Uterus (tissue), 2 donors: Measurements from ENCODE around the gene TSHZ1.

ENCODE experiments used
- POLR2A ChIP-seq, 2 donors: fragments of 450-650 bp; IDR thresholded peaks; one replicate each; pipeline ENCODE4 v1.6.1; 2016; ENCODE audit warnings: antibody characterized with exemption in 2 of 2, mild to moderate bottlenecking in 1 of 2, moderate library complexity in 1 of 2
- TF ChIP-seq, protein P1 (sequence below), 4 experiments: fragments of 200-600 bp in 2 of 4; fragments of 450-650 bp in 2 of 4; sonication (generic) in 2 of 4; IDR thresholded peaks; one replicate each; pipeline ENCODE4 v1.5.1; 2016 to 2019; ENCODE audit warnings: antibody characterized with exemption in 4 of 4, mild to moderate bottlenecking in 2 of 4, moderate library complexity in 1 of 4

DNA sequence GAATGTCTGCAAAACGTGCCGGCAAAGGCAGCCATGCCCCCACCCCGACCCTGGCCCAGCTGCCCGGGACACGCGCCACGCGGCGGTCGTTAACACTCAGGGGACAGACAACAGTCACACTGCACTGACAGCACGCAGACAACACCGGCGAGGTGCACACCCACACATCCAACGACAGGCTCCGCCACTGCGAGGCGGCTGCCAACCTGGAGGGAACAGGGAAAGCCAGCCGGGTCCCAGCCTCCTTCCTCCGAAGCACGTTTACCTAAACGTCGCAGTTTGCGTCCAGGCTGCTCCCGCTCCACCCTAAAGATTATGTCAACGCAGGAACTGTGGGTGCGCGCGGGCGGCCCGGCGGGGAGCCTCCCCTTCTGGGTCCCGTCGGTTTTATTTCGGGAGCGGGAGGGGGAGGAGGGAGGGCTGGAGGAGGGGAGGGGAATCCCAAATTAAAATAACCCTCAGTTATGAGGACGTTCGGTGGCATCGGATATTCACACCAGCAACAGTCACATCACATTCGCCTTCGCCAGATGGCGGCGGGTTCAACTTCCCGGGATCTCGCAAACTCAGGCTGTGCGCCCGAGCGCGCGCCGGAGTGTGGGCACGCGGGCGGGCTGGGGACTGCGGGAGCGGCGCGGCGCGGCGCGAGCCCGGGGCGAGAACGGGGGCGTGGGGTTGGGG is 2.3 kb upstream of the TSHZ1 start:
- TF ChIP-seq, protein P1, sequence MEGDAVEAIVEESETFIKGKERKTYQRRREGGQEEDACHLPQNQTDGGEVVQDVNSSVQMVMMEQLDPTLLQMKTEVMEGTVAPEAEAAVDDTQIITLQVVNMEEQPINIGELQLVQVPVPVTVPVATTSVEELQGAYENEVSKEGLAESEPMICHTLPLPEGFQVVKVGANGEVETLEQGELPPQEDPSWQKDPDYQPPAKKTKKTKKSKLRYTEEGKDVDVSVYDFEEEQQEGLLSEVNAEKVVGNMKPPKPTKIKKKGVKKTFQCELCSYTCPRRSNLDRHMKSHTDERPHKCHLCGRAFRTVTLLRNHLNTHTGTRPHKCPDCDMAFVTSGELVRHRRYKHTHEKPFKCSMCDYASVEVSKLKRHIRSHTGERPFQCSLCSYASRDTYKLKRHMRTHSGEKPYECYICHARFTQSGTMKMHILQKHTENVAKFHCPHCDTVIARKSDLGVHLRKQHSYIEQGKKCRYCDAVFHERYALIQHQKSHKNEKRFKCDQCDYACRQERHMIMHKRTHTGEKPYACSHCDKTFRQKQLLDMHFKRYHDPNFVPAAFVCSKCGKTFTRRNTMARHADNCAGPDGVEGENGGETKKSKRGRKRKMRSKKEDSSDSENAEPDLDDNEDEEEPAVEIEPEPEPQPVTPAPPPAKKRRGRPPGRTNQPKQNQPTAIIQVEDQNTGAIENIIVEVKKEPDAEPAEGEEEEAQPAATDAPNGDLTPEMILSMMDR (IDR thresholded peaks at IDR 0.05): peak in 1 of 4 experiments; percentile 4
- TF ChIP-seq POLR2A (IDR thresholded peaks at IDR 0.05): no peak
